ENCODE measurements around the gene LRRC4B.

LRRC4B gene

GRCh38 chr19:50549059-50549926 lies 18.9 kb downstream of the LRRC4B start:
- Histone ChIP-seq H3K36me3 (ENCODE audit: control insufficient read depth in 2 of 2, insufficient read depth in 1 of 2, low read length in 2 of 2) (no peaks in the 10 kb centered on the region; a peak in 1 of 3 replicates), H3K4me1 (ENCODE audit: control insufficient read depth, insufficient read depth, low read length) (no peaks in the 10 kb centered on the region; the same call in 1 of the 2 replicates), H3K4me3 (ENCODE audit: low read depth, low read length) (no peak overlapping the region), H3K27ac (ENCODE audit: extremely low read depth, low read depth, low read length) (no peak overlapping the region), H3K9me3 (ENCODE audit: control insufficient read depth, insufficient read depth, low read depth, low read length) (no peaks in the 10 kb centered on the region)
- POLR2A ChIA-PET = no interaction called here
- TF ChIP-seq ZNF341 (tag by site-specific recombination; IDR thresholded peaks at IDR 0.05; ENCODE audit: low read depth) (no peak), EGR2 (tag by site-specific recombination; IDR thresholded peaks at IDR 0.05; ENCODE audit: low read depth) (0 out of 2 replicates have a peak, but pooled peaks have one; percentile 6)
- CTCF ChIA-PET = interaction anchor here (0.6 to 1.4 kb wide), 3 partner anchors 10 to 233 kb away, joined by 3 to 11 read pairs (median 6); no protein-coding TSS in a partner anchor

- POLR2A ChIA-PET = no interaction called here
- no peak for TF ChIP-seq ZNF391 (tag by site-specific recombination; IDR thresholded peaks at IDR 0.05; ENCODE audit: borderline replicate concordance, low read depth)
- no peak for TF ChIP-seq ZNF645 (tag by site-specific recombination; IDR thresholded peaks at IDR 0.05)
- no peak for TF ChIP-seq BCL6B (tag by site-specific recombination; IDR thresholded peaks at IDR 0.05)
- peak; percentile 17; the same call in 1 of the 2 replicates for TF ChIP-seq SCRT2 (tag by site-specific recombination; IDR thresholded peaks at IDR 0.05)
- H3K9me3 ChIP-seq (ENCODE audit: control insufficient read depth, insufficient read depth, low read depth, low read length) = no peaks in the 10 kb centered on the region
- H3K36me3 ChIP-seq (ENCODE audit: control insufficient read depth in 2 of 2, insufficient read depth in 1 of 2, low read length in 2 of 2) = no peaks in the 10 kb centered on the region; a peak in 1 of 3 replicates
- no peak overlapping the region for H3K27ac ChIP-seq (ENCODE audit: extremely low read depth, low read depth, low read length)
- H3K4me3 ChIP-seq (ENCODE audit: low read depth, low read length) = no peak overlapping the region
- H3K4me1 ChIP-seq (ENCODE audit: control insufficient read depth, insufficient read depth, low read length) = no peaks in the 10 kb centered on the region; the same call in 1 of the 2 replicates
- CTCF ChIA-PET = interaction anchor here (0.7 to 4.9 kb wide), 4 partner anchors 8 to 201 kb away, joined by 3 to 40 read pairs (median 8); no protein-coding TSS in a partner anchor
Measured at GRCh38 chr19:50548191-50549058, 19.8 kb downstream of the LRRC4B start.

GRCh38 chr19:50547385-50548190 lies 20.6 kb downstream of the LRRC4B start:
- CTCF ChIA-PET = interaction anchor here (0.5 to 4.9 kb wide), 6 partner anchors 9 to 202 kb away, joined by 3 to 40 read pairs (median 4); no protein-coding TSS in a partner anchor
- H3K36me3 ChIP-seq (ENCODE audit: control insufficient read depth in 2 of 2, insufficient read depth in 1 of 2, low read length in 2 of 2) = no peaks in the 10 kb centered on the region; a peak in 1 of 3 replicates
- POLR2A ChIA-PET = no interaction called here
- H3K4me1 ChIP-seq (ENCODE audit: control insufficient read depth, insufficient read depth, low read length) = no peaks in the 10 kb centered on the region; the same call in 1 of the 2 replicates
- H3K27ac ChIP-seq (ENCODE audit: extremely low read depth, low read depth, low read length) = no peak overlapping the region
- H3K4me3 ChIP-seq (ENCODE audit: low read depth, low read length) = no peak overlapping the region
- H3K9me3 ChIP-seq (ENCODE audit: control insufficient read depth, insufficient read depth, low read depth, low read length) = no peaks in the 10 kb centered on the region
- TF ChIP-seq CTCF (tag by site-specific recombination; IDR thresholded peaks at IDR 0.05) (0 out of 2 replicates have a peak, but pooled peaks have one; percentile 30), ZNF426 (tag by site-specific recombination; IDR thresholded peaks at IDR 0.05) (no peak), ZNF335 (tag by site-specific recombination; conservative IDR thresholded peaks at IDR 0.05) (no peak)
